Left forelimb (tissue), 1 donor: Measurements from ENCODE around the gene ZNF689.

ENCODE experiments used
- DNase-seq: peaks from one replicate; pipeline ENCODE4 v3.0.0-alpha.2; 2018; ENCODE audit warnings: low spot score

ZNF689 gene

DNA sequence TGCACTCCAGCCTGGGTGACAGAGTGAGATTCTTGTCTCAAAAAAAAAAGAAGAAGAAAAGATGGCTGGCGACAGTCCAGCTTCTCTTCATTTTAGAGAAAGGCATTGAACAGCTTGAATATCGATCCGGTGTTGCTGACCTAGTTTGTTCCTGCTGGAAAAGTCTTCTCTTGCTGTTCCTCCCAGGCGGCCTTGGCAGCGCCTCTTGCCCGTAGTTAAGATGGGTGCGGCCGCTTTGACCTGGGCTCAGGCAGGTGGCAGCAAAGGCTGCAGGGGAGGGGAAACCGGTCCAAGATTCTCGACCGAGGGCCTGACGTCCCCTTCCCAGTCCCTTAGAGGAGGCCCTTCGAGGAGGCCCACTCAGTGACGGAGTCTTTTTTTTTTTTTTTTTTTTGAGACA lies 48.2 kb downstream of the ZNF689 start:
- no peak for DNase-seq

GRCh38 chr16:30561089-30561816 lies 48.9 kb downstream of the ZNF689 start:
- DNase-seq, result no peak

GRCh38 chr16:30559690-30560089 lies 50.5 kb downstream of the ZNF689 start:
- DNase-seq, result no peak

- DNase-seq, result no peak
Measured at GRCh38 chr16:30558789-30559377, 51.3 kb downstream of the ZNF689 start.

DNA sequence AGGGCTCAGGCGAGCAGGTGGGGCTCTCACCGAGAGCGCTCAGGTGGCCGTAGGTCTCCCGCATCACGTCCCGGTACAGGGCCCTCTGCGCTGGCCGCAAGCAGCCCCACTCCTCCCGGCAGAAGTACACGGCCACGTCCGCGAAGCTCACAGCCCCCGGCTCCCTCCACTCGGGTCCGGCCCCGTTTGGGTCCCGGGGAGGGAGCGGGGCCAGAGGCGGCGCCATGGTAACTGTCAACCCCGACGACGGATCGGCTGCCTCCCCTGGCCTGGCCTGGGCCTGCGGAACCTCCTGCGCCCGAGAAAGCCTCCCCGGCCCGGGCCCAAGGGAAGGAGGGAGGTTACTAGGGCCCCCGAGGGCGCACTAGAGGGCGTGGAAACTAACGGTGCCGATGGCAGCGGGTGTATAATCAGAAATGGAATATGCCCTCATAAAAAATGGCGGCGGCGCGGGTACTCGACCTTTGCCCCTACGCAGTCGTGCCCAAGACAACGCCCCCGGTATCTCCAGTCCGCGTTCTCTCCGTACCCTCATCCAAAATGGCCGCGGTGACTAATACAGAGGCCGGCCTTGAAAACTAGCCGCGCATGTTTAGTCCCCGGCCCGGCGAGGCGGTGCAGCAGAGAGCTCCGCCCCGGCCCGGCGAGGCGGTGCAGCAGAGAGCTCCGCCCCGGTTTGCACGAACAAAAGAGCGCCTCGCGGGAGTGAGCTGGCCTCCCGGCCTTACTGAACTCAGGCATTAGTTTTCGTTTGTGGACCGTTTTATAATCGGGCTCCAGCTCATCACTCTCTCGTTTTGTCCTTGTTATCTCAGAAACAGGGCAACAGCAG lies 52.0 kb downstream of the ZNF689 start, which contains the start of gene ZNF764:
ZNF764 (minus strand) TSS at position 418 of the 832 bp plus-strand sequence; CDS start at position 226, 192 bp downstream.
- peak; percentile 94 for DNase-seq

DNA sequence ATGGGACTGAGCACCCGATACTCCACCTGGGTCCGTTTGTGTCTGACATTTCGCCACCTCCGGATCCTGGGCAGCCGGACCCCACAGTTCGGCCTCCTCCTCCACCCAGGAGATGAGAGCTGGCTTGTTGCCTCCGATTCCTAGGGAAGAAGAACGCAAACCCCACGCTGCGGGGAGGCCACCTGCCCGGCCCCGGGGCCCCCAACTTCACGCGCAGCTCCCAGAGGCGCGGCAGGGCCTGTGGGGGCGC lies 52.6 kb downstream of the ZNF689 start:
- no peak for DNase-seq

DNA sequence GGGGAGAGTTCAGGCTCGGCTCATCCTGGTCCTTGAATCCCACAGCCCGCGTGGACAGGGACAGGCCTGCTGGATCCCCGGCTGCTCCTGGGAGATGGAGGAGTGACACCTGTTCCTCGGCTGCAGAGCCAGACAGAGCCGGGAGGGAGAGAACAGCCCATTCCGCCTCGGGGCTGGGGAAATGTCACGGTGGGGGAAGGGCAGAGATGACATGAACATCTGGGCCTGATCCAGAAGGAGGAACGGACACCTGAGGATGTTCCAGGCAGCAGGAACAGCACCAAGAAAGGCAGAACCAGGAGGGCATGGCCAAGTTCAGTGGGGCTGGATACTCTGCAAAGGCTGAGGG lies 54.1 kb downstream of the ZNF689 start:
- no peak for DNase-seq

GRCh38 chr16:30555315-30556124 lies 54.7 kb downstream of the ZNF689 start:
- DNase-seq, result no peak

DNA sequence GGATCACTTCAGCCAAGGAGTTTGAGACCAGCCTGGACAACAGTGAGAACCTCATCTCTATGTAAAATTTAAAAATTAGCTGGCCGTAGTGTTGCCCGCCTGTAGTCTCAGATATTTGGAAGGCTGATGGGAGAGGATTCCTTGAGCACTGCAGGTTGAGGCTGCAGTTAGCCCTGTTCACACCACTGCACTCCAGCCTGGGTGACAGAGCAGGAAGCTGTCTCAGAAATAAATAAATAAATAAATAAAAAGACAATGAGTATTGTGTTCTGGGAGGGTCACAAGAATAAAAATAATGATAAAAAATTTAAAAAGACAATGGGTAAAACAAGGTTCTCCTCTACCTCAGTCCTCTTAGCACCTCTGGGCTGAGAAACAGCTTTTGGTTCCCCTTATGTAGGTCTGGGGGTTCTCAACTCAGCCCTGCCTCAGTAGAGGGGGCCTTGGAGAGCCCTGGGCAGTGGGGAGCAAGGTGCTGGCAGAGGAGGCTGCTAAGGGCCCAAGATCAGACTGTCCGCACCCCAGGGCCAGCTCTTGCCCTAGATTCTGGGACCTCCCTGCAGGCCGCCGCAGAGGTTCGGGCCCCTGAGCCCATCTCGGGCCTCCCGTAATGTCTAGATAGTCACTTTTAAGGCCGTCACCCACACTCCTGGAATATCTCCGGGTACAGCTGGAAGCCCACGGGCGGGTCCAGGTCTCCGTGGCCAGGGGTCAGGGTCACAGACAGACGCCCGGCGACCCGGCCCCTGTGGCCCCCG lies 55.5 kb downstream of the ZNF689 start:
- DNase-seq, result no peak

- DNase-seq, result no peak
Measured at GRCh38 chr16:30553393-30553899, 56.7 kb downstream of the ZNF689 start.

GRCh38 chr16:30552956-30553355 lies 57.2 kb downstream of the ZNF689 start:
- DNase-seq, result no peak
